Activated CD4-positive, alpha-beta T cell treated with anti-CD3 and anti-CD28 coated beads, Interleukin-2, Interleukin-6, amounts not matched to agents 100 ng/mL and 50 ng/mL, durations not matched to agents 16 hours and 8 hours (primary cell): ENCODE results near the gene LAG3.
A peak's percentile ranks its signal among the peaks of the same experiment; 100 is the strongest.

Source experiments
- DNase-seq: peaks from one replicate; pipeline ENCODE4 v3.0.0-alpha.2; 2020

The LAG3 gene

GRCh38 chr12:6791931-6792520 is 19.7 kb downstream of the LAG3 start:
- DNase-seq = peak; percentile 36

GRCh38 chr12:6792522-6793201 is 20.3 kb downstream of the LAG3 start:
- peak; percentile 62 for DNase-seq

DNA sequence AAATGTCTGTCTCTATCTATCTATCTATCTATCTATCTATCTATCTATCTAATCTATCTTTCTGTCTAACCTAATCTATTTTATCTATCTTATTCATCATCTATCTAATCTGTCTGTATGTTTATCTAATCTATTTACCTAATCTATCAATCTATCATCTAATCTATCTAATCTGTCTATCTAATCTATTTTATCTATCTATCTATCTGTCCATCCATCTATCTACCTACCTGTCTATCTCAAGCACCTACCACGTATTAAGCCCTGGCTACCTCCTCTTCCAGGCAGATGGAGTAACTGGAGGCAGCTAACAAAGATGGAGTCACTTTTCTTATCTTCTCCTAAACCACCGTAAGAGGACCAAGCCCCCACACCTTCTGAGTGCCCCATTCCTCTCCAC is 22.8 kb downstream of the LAG3 start:
- no peak for DNase-seq

GRCh38 chr12:6796576-6796975 is 24.3 kb downstream of the LAG3 start:
- no peak for DNase-seq

DNA sequence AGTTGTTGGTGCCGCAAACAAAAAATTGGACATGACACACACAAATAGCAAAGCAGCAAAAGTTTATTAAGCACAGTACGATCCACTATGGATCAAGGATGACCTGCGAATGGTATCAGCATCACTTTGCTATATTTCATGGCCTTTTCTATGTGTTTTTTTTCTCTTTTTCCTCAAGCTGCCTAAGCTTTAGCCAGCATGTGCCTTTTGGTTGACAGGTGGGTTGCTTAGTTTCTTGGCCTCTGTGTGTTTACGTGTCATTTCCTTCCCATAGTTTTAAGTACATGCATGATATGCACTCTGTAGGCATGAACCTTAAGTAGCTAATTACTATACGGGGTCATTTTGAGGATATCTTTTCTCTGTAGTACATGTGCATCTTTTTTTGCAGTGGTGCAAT is 26.8 kb downstream of the LAG3 start:
- no peak for DNase-seq

DNA sequence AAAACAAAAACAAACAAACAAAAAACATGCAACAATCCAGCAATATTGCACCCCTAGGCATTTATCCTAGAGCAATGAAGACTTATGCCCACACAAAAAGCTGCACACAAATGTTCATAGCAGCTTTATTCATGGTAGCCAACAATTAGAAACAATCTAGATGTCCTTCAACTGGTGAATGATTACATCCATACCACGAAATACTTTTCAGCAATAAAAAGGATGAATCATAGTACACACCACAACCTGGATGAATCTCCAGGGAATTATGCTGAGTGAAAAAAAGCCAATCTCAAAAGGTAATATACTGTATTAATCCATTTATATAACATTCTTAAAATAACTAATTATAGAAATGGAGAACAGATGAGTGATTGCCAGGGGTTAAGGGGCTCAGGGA is 34.9 kb downstream of the LAG3 start:
- DNase-seq = no peak

GRCh38 chr12:6809056-6809455 is 36.7 kb downstream of the LAG3 start:
- no peak for DNase-seq

DNA sequence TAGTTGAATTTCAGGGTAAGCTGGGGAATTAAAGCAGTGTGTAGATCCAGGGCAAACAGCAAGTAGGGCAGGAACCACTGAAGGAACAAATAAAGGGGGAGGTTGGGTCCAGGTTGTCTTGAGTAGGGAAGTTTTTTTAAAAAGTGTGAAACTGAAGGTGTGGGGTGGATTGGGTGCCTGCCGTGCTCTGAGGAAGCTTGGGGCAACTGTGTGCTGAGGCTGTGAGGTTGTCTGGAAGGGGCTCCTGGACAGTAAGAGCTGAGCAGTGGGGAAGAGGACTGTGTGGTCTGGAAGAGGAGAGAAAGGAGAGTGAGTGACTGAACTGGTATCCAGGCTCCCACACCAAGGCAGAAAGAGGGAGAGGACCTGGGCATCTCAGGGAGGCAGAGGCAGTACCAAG is 38.4 kb downstream of the LAG3 start:
- no peak for DNase-seq

DNA sequence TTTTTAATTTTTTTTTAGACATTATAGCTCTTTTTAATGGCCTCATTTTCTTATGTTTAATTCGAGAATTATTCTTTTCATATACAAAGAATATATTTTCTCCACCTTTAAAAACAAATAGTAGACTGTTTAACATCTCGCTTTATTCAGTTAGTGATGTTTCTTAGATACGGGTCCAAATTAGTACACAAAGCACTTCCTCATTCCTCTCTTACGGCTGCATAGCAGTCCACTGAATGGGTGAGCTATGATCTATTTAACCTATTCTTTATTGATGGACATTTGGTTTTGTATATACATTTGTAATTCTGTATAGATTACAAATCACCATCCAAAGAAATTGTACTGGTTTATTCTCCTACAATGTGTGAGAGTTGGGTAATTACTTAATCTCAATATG is 41.0 kb downstream of the LAG3 start:
- no peak for DNase-seq

- DNase-seq = no peak
These were observed 44.3 kb downstream of the LAG3 start for GRCh38 chr12:6816598-6816997.

DNA sequence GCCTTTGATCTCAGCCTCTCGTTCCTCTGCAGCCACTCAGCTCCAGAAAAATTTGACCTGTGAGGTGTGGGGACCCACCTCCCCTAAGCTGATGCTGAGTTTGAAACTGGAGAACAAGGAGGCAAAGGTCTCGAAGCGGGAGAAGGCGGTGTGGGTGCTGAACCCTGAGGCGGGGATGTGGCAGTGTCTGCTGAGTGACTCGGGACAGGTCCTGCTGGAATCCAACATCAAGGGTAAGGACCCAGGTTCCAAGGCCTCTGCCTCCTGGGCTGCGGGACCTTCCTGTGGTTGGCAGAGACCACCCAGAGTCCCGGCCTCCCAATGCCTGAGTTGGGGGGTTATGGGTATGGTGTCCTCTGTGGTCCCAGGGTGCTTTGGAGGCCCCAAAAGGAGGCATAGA is 44.8 kb downstream of the LAG3 start:
- DNase-seq = no peak

- DNase-seq = no peak
These were observed 45.4 kb downstream of the LAG3 start for GRCh38 chr12:6817662-6818157.

GRCh38 chr12:6818222-6818621 is 45.9 kb downstream of the LAG3 start:
- DNase-seq = no peak

- DNase-seq = no peak
These were observed 46.3 kb downstream of the LAG3 start for GRCh38 chr12:6818645-6819044.

DNA sequence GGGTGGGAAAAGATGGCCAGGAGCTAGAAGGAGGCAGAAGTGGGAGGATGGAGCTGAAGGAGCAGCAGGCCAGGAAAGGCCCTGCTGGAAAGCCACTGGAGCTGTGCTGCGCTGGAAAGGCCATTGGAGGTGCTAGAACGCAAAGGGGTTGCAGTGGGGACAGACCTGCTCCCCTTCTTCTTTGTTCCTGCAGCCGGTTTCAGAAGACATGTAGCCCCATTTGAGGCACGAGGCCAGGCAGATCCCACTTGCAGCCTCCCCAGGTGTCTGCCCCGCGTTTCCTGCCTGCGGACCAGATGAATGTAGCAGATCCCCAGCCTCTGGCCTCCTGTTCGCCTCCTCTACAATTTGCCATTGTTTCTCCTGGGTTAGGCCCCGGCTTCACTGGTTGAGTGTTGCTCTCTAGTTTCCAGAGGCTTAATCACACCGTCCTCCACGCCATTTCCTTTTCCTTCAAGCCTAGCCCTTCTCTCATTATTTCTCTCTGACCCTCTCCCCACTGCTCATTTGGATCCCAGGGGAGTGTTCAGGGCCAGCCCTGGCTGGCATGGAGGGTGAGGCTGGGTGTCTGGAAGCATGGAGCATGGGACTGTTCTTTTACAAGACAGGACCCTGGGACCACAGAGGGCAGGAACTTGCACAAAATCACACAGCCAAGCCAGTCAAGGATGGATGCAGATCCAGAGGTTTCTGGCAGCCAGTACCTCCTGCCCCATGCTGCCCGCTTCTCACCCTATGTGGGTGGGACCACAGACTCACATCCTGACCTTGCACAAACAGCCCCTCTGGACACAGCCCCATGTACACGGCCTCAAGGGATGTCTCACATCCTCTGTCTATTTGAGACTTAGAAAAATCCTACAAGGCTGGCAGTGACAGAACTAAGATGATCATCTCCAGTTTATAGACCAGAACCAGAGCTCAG is 47.0 kb downstream of the LAG3 start:
- no peak for DNase-seq

DNA sequence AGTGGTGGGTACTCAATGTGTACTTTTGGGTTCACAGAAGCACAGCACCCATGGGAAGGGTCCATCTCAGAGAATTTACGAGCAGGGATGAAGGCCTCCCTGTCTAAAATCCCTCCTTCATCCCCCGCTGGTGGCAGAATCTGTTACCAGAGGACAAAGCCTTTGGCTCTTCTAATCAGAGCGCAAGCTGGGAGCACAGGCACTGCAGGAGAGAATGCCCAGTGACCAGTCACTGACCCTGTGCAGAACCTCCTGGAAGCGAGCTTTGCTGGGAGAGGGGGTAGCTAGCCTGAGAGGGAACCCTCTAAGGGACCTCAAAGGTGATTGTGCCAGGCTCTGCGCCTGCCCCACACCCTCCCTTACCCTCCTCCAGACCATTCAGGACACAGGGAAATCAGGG is 47.8 kb downstream of the LAG3 start:
- DNase-seq = no peak

GRCh38 chr12:6821591-6822425 is 49.5 kb downstream of the LAG3 start, which contains the start of gene GPR162:
Gene GPR162 (plus strand): TSS chr12:6821821. CDS start chr12:6823899, 2,078 bp downstream.
- no peak for DNase-seq

DNA sequence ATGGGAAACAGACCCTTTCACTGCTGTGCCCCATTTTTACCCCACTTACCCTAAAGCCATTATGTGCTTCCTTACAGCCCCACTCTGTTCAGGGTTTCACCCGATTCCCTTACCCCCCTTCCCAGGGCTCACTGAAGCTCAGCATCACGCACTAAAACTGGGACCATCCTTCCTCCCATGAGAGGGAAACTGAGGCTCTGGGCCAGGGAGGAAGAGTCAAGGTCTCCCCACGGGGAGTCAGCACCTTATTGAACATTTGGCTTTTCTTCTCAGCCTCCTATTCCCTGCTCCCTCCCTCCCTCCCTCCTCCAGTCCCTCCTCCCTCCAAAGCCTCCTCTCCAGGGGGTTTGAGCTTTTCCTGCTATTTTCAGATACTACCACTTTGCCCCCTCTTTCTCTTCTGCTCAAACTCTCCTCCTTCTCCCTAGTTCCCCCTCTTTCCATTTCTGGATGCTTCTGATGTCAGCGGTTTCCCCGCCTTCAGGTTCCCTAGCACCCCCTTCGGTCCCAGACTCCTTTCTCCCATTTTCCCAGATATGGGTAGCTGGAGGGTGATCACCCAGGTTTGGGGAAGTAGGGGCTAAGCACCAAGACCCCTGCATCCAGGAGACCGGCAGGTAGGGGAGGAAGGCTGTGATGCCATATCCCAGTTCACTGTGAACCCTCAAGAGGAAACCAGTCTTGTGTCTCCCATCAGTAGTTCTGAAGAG is 50.3 kb downstream of the LAG3 start:
- DNase-seq = no peak

DNA sequence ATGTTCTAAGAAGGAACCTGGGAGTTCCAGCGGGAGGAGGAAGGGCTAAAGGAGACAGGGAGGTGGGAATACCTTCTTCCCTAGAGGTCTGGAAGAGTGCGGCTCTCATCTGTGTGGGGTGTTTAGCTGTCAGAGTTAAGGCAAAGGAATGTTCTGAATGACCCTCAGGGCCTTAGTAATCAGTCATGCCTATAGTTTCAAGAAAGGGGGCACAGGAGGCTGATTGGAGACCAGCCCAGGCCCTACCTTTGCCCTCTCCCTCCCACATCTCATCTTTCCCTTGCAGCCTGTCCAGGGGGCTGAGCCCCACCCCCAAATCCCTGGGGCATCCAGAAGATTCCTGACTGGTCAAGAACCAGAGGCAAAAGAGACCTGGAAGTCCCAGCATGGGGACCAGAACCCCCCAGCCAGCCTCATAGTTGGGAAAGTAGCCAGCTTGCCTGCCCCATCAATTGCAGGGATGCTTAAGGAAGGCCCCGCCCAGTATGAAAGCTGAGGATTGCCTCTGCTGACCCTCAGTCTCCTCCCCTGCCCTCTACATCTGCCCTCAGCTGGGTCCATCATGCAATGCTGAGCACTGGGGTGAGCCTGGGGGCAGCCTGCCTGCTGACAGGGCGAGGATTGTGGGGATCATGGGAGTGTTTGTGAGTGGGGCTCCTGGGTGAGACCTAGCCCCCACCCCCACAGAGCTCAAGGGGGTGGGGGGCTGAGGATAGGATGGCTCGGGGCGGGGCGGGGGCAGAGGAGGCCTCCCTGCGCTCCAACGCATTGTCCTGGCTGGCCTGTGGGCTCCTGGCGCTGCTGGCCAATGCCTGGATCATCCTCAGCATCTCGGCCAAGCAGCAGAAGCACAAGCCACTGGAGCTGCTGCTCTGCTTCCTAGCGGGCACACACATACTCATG is 51.1 kb downstream of the LAG3 start:
- no peak for DNase-seq

DNA sequence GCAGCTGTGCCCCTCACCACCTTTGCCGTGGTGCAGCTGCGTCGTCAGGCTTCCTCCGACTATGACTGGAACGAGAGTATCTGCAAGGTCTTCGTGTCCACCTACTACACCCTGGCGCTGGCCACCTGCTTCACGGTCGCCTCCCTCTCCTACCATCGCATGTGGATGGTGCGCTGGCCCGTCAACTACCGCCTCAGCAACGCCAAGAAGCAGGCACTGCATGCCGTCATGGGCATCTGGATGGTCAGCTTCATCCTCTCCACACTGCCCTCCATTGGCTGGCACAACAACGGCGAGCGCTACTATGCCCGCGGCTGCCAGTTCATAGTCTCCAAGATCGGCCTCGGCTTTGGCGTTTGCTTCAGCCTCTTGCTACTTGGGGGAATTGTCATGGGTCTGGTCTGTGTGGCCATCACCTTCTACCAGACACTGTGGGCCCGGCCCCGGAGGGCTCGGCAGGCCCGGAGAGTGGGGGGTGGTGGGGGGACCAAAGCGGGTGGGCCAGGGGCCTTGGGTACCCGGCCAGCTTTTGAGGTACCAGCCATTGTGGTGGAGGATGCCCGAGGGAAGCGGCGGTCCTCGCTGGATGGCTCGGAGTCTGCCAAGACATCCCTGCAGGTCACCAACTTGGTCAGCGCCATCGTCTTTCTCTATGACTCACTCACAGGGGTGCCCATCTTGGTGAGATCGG is 51.9 kb downstream of the LAG3 start:
- no peak for DNase-seq
